A172 (cell line): ENCODE measurements around the gene ZFHX3. TPM values are rescaled to one million over a fixed set of nuclear protein-coding genes. Genes with fewer than 3 reads are reported as not detected.

ENCODE experiments used
- DNase-seq: peaks from one replicate; pipeline ENCODE4 v3.0.0-alpha.2; 2015; ENCODE audit warnings: low spot score
- total RNA-seq: library from RNA; depleted of rRNA; stranded (reverse); fragments of >200 nt; shearing (Covaris generic); gene quantifications from 2 replicates; pipeline ENCODE4 v1.2.3, GENCODE V29; 2014

ZFHX3 gene
- total RNA-seq, 1 experiment from 2014 or later, result 2.5 TPM

DNA sequence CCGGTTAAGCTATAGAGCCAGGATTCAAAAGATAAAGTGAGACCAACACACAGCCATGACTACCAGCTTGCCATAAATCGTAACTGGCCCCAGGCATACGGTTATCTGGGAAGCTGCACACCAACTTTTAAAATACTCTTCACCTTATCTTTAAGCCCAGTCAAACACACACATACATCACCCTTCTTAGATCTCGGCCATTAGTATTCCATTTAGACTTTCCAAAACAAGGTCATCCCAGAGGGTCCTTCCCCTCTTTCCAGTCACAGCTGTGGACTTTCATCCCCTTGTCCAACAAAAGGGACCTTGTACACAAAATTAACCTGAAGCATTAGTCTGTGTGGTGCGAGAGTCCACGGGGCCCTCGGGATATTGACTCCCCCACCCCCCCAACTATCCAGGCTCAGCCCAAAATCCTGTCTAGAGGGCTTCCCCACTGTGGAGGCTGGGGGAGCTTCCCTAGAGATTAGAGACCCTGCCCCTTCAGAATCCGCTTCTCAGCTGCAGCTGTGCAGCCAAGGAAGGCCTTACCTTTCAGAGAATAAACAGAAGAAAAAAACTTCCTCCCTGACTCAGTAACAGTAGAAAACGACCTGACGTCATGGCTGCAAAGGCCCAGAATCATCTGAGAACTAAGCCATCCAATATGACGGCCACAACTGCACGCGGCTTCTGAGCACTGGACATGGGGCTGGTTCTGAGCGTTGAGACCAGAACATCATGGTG lies 9.9 kb downstream of the ZFHX3 start:
- no peak for DNase-seq

- peak; percentile 19 for DNase-seq
These were observed 10.6 kb downstream of the ZFHX3 start for GRCh38 chr16:73037331-73037745.

- DNase-seq, result no peak
These were observed 11.7 kb downstream of the ZFHX3 start for GRCh38 chr16:73036074-73036826.

DNA sequence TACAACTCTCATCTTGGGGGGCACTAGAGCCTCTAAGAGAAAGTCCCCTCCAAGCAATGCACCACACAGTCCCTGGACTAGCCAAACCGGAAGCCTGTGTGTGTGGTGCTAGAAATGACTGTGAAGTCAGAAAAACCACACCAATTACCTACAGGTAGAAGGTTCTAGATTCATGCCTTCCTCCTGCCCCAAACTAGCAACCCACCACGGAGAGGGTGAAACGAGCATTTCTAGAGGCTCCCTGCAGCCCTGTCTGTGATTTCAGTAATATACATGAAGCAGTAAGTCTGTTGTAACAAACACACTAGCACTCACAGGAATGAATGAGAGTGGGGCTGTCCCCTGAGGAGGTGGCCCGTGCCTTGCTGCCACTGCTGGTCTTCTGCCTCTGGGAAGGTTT lies 13.6 kb downstream of the ZFHX3 start:
- no peak for DNase-seq

DNA sequence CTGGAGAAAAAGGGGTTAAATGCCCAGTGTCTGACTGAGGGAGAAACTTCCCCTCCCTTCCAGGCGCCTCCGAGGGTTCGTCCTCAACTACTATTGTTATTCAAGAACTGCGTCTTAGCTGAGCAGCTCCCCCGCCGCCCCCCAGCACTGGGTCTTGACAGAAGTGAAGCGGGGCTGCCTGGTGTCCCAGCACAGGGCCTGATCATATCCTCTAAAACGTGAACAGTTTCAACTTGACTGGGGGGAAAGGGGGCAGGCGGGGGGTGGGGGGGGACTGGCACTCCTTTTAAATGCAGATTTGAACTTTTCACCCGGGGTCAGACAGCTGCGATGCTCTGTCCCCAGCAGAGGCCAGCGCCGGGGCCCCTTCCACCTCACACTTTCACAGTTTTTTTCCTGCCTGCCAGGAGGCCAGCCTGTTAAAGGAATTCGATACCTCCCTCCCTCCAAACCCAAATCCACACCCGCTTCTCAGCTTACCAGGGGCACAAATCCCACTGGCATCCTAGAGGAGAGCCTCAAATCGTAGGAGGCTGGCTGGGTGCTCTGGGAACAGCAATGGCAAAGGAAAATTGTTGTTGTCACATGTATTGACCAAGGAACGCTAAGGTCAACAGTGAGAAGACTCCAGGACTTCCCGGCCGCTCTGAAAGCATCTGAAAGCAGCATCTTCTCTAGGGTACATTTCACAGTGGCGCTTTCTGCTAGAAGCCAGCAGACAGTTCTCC lies 14.5 kb downstream of the ZFHX3 start:
- DNase-seq, result no peak

- no peak for DNase-seq
These were observed 15.2 kb downstream of the ZFHX3 start for GRCh38 chr16:73032541-73033270.

DNA sequence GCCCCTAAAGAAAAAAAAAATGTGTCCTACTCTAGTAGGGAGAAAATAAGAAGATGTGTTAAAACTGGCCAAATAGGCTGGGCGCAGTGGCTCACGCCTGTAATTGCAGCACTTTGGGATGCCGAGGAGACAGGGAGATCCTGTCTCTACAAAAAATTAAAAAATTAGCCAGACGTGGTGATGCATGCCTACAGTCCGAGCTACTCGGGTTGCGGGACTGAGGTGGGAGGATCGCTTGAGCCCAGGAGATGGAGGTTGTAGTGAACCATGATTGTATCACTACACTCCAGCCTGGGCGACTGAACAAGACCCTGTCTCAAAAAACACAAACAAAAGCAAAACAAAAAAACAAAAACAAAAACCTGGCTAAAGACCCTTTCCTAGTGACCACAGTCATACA lies 15.9 kb downstream of the ZFHX3 start:
- no peak for DNase-seq

DNA sequence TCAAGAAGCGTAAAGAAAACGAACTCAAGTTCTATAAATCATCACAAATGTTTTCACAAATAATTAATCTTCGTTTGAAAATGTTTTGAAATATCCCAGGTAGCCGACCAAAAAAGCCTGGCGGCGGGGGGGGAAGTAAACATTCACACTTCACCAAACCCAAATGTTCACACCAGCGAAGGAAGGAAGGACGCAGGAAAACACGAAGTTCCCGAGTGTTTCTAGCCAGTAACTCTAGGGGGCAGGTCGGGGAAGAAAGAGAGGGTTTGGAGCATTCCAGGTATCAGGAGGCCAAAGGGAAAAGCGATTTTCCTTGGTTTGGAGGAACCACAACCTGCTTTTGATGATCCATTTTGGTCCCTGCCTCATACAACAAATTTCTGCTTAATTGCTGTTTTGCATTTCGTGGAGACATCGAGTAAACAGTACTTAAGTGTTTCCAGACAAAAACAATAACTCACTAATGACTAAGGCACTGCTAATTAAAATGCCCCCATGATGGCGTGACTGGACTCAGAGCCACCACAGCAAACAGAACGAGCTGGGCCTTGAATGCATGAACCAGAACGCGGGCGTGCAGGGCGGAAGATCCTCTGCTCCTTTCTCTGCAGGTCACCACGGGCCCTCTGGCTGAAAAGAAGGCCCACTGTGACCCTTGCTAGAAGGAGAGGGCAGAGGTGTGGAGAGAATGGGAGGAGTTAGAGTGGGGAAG lies 16.6 kb downstream of the ZFHX3 start:
- no peak for DNase-seq

DNA sequence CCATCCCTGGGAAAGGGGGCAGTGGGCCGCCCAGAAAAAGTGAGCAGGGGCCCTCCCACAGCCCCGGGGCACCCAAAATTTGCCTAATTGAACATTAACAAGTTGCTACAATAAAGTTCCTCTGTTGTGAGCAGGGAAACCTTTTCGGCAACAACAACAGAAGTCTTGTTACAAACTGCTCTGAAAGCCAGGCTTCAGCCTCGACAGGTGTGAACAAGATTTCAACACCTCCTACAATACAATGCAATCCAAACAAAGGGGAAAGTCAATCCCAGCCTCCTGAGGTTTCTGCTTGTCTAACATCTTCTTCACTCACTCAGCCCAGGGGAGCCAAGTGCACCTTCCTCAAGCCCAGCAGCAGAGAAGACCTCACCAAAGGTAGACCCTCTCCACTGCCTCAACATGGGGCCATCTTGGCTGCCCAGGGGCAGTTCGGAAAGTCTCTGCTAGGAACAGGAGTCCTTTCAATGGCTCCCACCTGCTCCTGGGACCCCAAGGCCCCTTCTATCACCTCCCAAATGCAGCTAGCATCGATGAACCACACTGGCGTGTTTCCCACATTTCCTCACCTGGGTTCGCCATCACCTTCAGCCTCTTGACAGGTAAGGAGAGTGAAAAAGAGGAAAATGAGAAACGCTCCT lies 19.1 kb downstream of the ZFHX3 start:
- DNase-seq, result no peak

DNA sequence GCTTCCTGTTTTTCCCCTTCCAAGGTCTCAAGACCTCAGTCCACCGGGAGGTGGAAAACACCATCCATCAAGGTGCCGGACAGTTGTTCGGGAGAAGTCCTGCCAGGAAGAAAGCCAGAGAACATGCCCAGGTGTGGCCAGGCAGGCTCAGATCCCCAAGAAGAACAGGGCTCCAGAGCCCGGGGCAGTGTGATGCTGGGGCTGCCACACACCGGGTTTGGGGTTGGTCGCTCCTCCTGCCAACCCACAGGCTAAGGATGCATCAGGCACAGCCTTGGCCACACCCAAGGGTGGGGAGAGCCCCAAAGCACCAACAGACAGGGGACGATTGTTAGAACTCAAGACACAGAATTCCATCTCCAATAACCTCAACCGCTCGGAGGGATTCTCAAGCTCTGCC lies 19.7 kb downstream of the ZFHX3 start:
- DNase-seq, result no peak

DNA sequence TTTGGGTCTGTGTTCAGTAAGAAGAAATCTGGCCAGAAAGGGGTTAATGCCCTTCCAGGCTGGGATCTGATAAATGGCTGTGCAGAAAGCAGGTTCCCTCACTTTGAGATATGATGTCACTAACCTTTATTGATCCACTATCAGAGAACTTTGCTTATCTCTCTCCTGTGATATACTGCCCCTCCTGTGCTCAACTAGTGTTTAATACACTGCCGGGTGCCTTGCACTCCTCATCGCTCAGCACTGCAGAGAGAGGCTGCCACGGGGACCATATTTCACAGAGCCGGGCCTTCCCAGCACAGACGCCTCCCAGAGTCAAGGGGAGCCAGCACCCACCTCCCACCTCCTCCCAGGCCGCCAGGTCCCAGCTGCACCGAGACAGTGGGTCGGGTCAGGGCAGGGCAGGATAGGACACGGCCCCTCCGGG lies 20.2 kb downstream of the ZFHX3 start:
- no peak for DNase-seq

GRCh38 chr16:73026754-73027684 lies 20.9 kb downstream of the ZFHX3 start:
- DNase-seq, result no peak

GRCh38 chr16:73025856-73026210 lies 22.1 kb downstream of the ZFHX3 start:
- no peak for DNase-seq

- no peak for DNase-seq
These were observed 22.6 kb downstream of the ZFHX3 start for GRCh38 chr16:73025151-73025855.

GRCh38 chr16:73024571-73025105 lies 23.3 kb downstream of the ZFHX3 start:
- no peak for DNase-seq

GRCh38 chr16:73023752-73024570 lies 24.0 kb downstream of the ZFHX3 start:
- no peak for DNase-seq

DNA sequence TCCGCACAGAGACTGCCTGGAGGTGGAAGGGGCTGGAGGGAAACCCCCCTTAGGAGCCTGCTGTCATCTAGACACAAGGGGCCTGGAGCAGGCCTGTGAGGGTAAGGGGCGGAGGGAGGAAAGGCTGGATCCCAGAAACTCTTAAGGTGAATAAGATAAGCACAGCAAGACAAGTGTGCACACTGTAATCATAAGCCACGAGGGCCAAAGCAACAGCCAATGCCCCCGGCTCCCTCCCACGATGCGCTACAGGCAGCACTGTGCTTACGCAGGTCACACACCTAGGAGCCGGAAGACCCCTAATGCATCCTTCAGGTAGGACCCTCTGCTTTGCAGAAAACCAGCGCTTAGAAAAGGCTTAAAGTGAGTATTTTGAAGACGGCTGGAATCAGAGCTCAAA lies 24.6 kb downstream of the ZFHX3 start:
- DNase-seq, result no peak

DNA sequence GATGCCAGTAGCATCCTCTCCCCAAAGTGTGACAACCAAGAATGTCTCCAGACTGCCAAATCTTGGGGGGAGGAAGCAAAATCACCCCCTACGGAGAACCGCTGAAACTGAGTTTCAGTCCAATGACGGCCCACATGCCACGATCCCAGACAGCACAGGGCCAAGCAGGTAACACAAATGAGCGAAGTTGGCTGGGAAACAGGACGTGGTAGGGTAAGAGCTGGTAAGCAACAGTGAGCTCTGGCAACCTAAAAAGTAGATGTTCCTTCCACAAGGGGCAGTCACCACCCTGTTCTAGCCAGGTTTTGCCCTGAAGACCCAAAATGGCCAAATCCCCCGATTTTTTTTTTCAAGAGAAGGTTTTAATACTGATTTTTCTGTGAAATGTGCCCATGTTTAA lies 25.4 kb downstream of the ZFHX3 start:
- no peak for DNase-seq
